Gastrocnemius medialis (tissue), 4 donors: ENCODE data around the gene MEAF6. TPM values are rescaled to one million over a fixed set of nuclear protein-coding genes. Genes with fewer than 3 reads are reported as not detected.

Experiments
- ATAC-seq, 2 donors: fragments of 150-250 bp; one replicate each; pipeline ENCODE4 v1.9.1; 2016
- DNase-seq, 2 donors: peaks; one replicate each; pipeline ENCODE4 v3.0.0-alpha.2; 2019
- H3K27ac ChIP-seq, 4 donors: fragments of 200-600 bp; sonication (generic); 1 replicate in 1 of 4; 2 replicates in 3 of 4; pipeline ENCODE4 v1.5.1; 2016 to 2018; ENCODE audit warnings: mild to moderate bottlenecking in 2 of 4, moderate library complexity in 1 of 4
- H3K27me3 ChIP-seq, 3 donors: fragments of 200-600 bp; sonication (generic) in 2 of 3; 1 replicate in 1 of 3; 2 replicates in 2 of 3; pipeline versions ENCODE4 v1.5.1 to v1.6.0; 2016 to 2019; ENCODE audit warnings: mild to moderate bottlenecking in 1 of 3, moderate library complexity in 1 of 3
- H3K36me3 ChIP-seq, 2 donors: fragments of 200-600 bp; sonication (generic) in 1 of 2; one replicate each; pipeline ENCODE4 v1.5.1; 2017 to 2018
- H3K4me1 ChIP-seq, 2 donors: fragments of 200-600 bp; sonication (generic) in 1 of 2; one replicate each; pipeline ENCODE4 v1.5.1; 2016 to 2017; ENCODE audit warnings: mild to moderate bottlenecking in 2 of 2
- H3K4me3 ChIP-seq, 4 donors: fragments of 200-600 bp; sonication (generic) in 3 of 4; 1 replicate in 1 of 4; 2 replicates in 3 of 4; pipeline ENCODE4 v1.5.1; 2016 to 2019; ENCODE audit warnings: mild to moderate bottlenecking in 2 of 4
- H3K9me3 ChIP-seq, 3 donors: fragments of 200-600 bp; sonication (generic) in 2 of 3; 1 replicate in 1 of 3; 2 replicates in 2 of 3; pipeline ENCODE4 v1.5.1; 2016 to 2019
- CTCF ChIP-seq, 5 experiments: fragments of 450-650 bp in 3 of 5; fragments of 200-600 bp in 2 of 5; sonication (generic) in 2 of 5; IDR thresholded peaks in 4 of 5; conservative IDR thresholded peaks in 1 of 5; 1 replicate in 4 of 5; 2 replicates in 1 of 5; pipeline ENCODE4 v1.5.1; 2016 to 2019; ENCODE audit warnings: antibody characterized with exemption in 5 of 5, mild to moderate bottlenecking in 3 of 5, moderate library complexity in 3 of 5
- POLR2A ChIP-seq, 2 donors: fragments of 450-650 bp; IDR thresholded peaks; one replicate each; pipeline ENCODE4 v1.6.1; 2017; ENCODE audit warnings: antibody characterized with exemption in 2 of 2, mild to moderate bottlenecking in 2 of 2, moderate library complexity in 2 of 2
- in situ Hi-C, 4 donors: fragments of 200-750 bp; cut with MboI; loops; one replicate each; pipeline versions ENCODE4 v1.15.0 to v1.8.0; 2017; ENCODE audit warnings: low sequenced_read_pairs in 4 of 4
- intact Hi-C: fragments of 100-400 bp; cut with DNase I; formaldehyde crosslinking; loops from one replicate; pipeline ENCODE4 v1.15.1; 2023; ENCODE audit warnings: low total_unique reads
- total RNA-seq, 4 donors: library from RNA; depleted of rRNA; stranded (reverse); fragments of >200 nt; gene quantifications; one replicate each; pipeline versions ENCODE4 v1.1.0 to v1.2.3, GENCODE V29; 2016

MEAF6 gene
- total RNA-seq, 4 donors from 2014 or later = 72.1 to 81.0 (median 74.5) TPM

- Histone ChIP-seq H3K4me1 (peaks cover 65 to 72% of the 10 kb centered on the region in 2 donors), H3K27me3 (no peaks in the 10 kb centered on the region), H3K27ac (peak within 1 kb of the TSS; percentile 89 to 98 (median 97)), H3K4me3 (peak within 1 kb of the TSS; percentile 79 to 94 (median 93)), H3K36me3 (peaks cover 0 to 9% of the 10 kb centered on the region in 2 donors), H3K9me3 (no peaks in the 10 kb centered on the region)
- DNase-seq = peak; percentile 79 to 92
- TF ChIP-seq POLR2A (IDR thresholded peaks at IDR 0.05) (peak; percentile 99), CTCF (IDR thresholded peaks at IDR 0.05 in 4 of 5, conservative IDR thresholded peaks at IDR 0.05 in 1 of 5) (no peak)
- ATAC-seq = peak; percentile 59
- in situ Hi-C loops = loop anchor here in 1 of 4 donors (10.0 kb wide), 1 partner anchor 121 kb away; the partner anchor contains the start of gene GNL2
- intact Hi-C loops = loop anchor here (5.0 to 10.0 kb wide), 2 partner anchors 531 to 1087 kb away; partner anchors contain the start of genes FHL3 and STK40
Measured at GRCh38 chr1:37474046-37474696, 40.4 kb downstream of the MEAF6 start, which contains the start of gene ZC3H12A. Gene ZC3H12A, plus strand, starts transcription at chr1:37474580. Its CDS starts 917 bp downstream, at chr1:37475497.

GRCh38 chr1:37473431-37474045 lies 41.0 kb downstream of the MEAF6 start:
- DNase-seq (no peak), ATAC-seq (no peak)
- in situ Hi-C loops (loop anchor here in 1 of 4 donors (10.0 kb wide), 1 partner anchor 121 kb away; the partner anchor contains the start of gene GNL2), intact Hi-C loops (loop anchor here (5.0 to 10.0 kb wide), 2 partner anchors 531 to 1086 kb away; partner anchors contain the start of genes FHL3 and STK40)
- Histone ChIP-seq H3K27ac (peak overlapping the region; percentile 89 to 98 (median 97)), H3K4me3 (peak overlapping the region; percentile 79 to 94 (median 93)), H3K4me1 (peaks cover 58 to 66% of the 10 kb centered on the region in 2 donors), H3K27me3 (no peaks in the 10 kb centered on the region), H3K36me3 (peaks cover 0 to 9% of the 10 kb centered on the region in 2 donors), H3K9me3 (no peaks in the 10 kb centered on the region)
- TF ChIP-seq CTCF (IDR thresholded peaks at IDR 0.05 in 4 of 5, conservative IDR thresholded peaks at IDR 0.05 in 1 of 5) (no peak), POLR2A (IDR thresholded peaks at IDR 0.05) (no peak)

- intact Hi-C loops = loop anchor here (1.0 to 10.0 kb wide), 3 partner anchors 13 to 1086 kb away; partner anchors contain the start of genes FHL3 and STK40
- no peak for DNase-seq
- H3K4me1 ChIP-seq = peaks cover 53 to 61% of the 10 kb centered on the region in 2 donors
- H3K27ac ChIP-seq = peak overlapping the region; percentile 89 to 98 (median 97)
- TF ChIP-seq CTCF (IDR thresholded peaks at IDR 0.05 in 4 of 5, conservative IDR thresholded peaks at IDR 0.05 in 1 of 5) = no peak
- no peak for TF ChIP-seq POLR2A (IDR thresholded peaks at IDR 0.05)
- in situ Hi-C loops = loop anchor here in 1 of 4 donors (10.0 kb wide), 1 partner anchor 122 kb away; the partner anchor contains the start of gene GNL2
- H3K9me3 ChIP-seq = no peaks in the 10 kb centered on the region
- no peak for ATAC-seq
- peak overlapping the region in 1 of 4 donors; percentile 93 for H3K4me3 ChIP-seq
- peaks cover 0 to 5% of the 10 kb centered on the region in 2 donors for H3K36me3 ChIP-seq
- H3K27me3 ChIP-seq = no peaks in the 10 kb centered on the region
Measured at GRCh38 chr1:37472994-37473393, 41.6 kb downstream of the MEAF6 start.

DNA sequence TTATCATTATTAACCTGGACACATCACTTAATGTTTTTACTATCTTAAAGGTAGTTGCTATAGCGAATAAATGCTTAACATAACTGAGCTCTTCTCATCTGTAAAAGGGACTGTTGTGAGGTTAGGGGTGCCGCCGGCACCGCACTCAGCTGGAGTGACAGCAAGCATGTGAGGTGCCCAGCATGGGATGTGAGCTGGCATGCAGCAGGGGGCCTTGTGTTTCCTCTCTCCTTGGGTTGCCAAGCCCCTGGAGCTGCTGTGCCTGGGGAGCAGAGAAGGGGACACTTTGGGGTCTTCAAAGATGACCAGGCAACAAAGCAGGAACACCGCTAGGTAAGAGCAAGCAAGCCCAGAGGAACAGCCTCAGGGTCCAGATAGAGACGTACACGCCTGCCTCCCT lies 42.3 kb downstream of the MEAF6 start:
- DNase-seq (no peak), ATAC-seq (no peak)
- peak overlapping the region; percentile 89 to 98 (median 97) for H3K27ac ChIP-seq
- TF ChIP-seq POLR2A (IDR thresholded peaks at IDR 0.05) = no peak
- no peak for TF ChIP-seq CTCF (IDR thresholded peaks at IDR 0.05 in 4 of 5, conservative IDR thresholded peaks at IDR 0.05 in 1 of 5)
- H3K4me3 ChIP-seq = no peak overlapping the region
- intact Hi-C loops (loop anchor here (1.0 to 10.0 kb wide), 3 partner anchors 14 to 1085 kb away; partner anchors contain the start of genes FHL3 and STK40), in situ Hi-C loops (loop anchor here in 1 of 4 donors (10.0 kb wide), 1 partner anchor 123 kb away; the partner anchor contains the start of gene GNL2)
- H3K9me3 ChIP-seq = no peaks in the 10 kb centered on the region
- H3K4me1 ChIP-seq = peaks cover 46 to 54% of the 10 kb centered on the region in 2 donors
- H3K36me3 ChIP-seq = no peaks in the 10 kb centered on the region
- no peaks in the 10 kb centered on the region for H3K27me3 ChIP-seq
